GM21737 (cell line): Measurements from ENCODE around the gene SMPD4.
"Not testable (repeated sequence)": the region's sequence is repeated elsewhere in the genome, so short reads cannot be mapped to it uniquely, and the experiment has no call there.

ENCODE experiments used
- ATAC-seq: cut with Tn5 transposase; IDR thresholded peaks from one replicate; pipeline ENCODE4 v1.9.1; 2021; ENCODE audit warnings: mild to moderate bottlenecking, moderate library complexity; ENCODE audit not compliant: unreplicated experiment

Gene SMPD4

DNA sequence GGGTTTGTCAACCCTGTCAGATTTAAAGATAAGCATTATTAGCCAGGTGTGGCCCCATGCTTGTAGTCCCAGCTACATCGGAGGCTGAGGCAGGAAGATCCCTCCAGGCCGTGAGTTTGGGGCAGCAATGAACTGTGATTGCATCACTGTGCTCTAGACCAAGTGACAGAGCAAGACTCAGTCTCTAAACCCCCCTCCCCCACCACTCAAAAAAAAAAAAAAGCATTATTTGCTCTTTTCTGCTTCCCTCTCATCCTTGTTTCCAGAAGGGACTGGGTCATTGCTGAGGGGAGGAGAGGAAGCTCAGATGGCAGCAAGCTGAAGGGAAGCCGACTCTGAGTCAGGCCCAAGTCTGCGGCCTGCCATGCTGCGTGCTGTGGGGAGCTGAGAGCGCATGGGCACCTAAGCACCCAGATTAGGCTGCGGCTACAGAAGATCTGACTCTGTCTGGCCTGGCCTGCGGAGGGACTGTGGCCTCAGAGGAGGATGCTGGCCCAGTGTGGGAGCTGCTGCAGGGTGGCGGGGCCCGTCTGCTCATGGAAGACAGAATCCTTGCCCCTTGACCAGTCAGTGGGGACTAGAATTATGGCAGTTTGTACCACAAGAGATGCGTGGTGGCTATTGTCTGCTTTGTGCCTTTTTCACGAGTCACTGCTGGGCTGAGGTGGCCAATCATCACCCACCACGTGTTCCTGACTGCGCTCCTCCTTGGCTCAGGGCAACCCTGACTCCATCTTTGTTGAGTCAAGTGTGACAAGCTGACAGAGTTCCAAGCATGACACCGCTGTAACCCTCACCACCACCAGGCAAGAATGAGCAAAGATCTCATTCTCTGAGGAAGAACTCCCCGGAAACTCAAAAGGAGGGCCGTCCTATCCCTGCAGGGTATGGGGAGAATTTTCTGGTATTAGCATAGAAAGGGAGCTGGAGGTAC is 6.7 kb upstream of the SMPD4 start:
- ATAC-seq, result not testable (repeated sequence)

DNA sequence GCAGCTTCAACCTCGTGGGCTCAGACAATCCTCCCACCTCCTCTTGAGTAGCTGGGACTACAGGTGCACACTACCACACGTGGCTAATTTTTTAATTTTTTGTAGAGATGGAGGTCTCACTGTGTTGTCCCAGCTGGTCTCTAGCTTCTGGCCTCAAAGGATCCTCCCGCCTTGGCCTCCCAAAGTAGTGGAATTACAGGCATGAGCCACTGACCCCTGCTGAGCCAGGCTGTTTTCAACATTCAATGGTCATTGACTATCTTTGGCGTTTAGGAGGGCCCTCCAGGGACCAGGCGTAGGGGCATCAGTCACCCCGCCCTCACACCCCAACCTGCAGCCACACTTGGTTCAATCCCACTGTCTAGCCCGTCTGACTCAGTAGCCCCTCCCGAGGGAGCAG is 5.9 kb upstream of the SMPD4 start:
- ATAC-seq, result no peak

DNA sequence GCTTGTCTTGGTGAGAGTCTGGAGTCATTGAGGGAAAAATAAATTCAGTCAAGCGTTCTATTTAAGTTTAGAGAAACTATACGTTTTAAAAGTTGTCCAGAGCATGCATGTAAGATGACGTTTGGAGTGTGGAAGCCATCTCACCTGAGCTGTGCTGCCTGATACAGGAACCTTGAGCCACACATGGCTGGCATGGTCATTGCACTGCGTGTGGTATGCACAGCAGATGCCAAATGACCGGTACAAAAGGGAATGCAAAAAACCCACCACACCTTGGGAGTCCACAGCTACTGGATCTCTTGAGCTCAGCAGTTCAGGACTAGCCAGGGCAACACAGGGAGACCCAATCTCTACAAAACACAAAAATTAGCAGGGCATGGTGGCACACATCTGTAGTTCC is 5.0 kb upstream of the SMPD4 start:
- ATAC-seq, result no peak

DNA sequence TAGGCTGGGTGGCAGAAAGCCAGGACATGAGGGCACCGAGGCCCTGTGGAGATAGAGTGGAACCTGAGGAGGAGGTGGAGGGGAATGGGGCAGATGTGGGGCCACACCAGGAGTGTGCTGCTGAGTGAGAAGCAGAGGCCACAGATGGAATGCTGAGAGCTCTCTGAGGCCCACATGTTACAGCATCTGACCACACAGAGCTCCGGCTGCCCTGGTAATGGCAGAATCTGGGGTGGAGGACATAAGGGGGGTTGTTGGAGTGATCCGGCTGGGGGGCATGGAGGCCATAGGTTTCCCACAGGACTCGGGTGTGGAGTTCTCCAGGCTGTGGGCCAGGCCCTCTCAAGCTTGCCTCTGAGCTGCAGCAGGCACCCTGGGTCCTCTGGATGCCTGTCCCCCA is 4.5 kb upstream of the SMPD4 start:
- ATAC-seq, result no peak

DNA sequence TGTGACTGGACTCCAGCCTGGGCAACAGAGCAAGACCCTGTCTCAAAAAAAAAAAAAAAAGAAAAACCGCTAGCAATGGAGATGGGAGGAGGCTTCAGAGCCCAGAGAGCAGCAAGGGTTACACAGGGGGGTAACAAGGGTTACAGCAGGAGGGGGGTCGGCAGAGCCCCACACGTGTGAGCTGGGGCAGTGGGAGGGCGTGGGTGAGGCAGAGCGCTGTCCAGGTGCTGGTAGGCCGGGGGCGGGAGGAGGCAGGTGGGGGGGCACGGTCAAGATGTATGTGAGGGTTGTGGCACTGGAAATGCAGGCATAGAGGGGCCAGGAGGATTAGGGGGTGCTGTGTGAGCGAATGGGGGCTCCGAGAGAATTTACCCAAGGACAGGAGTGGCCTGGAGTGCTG is 4.0 kb upstream of the SMPD4 start:
- no peak for ATAC-seq

DNA sequence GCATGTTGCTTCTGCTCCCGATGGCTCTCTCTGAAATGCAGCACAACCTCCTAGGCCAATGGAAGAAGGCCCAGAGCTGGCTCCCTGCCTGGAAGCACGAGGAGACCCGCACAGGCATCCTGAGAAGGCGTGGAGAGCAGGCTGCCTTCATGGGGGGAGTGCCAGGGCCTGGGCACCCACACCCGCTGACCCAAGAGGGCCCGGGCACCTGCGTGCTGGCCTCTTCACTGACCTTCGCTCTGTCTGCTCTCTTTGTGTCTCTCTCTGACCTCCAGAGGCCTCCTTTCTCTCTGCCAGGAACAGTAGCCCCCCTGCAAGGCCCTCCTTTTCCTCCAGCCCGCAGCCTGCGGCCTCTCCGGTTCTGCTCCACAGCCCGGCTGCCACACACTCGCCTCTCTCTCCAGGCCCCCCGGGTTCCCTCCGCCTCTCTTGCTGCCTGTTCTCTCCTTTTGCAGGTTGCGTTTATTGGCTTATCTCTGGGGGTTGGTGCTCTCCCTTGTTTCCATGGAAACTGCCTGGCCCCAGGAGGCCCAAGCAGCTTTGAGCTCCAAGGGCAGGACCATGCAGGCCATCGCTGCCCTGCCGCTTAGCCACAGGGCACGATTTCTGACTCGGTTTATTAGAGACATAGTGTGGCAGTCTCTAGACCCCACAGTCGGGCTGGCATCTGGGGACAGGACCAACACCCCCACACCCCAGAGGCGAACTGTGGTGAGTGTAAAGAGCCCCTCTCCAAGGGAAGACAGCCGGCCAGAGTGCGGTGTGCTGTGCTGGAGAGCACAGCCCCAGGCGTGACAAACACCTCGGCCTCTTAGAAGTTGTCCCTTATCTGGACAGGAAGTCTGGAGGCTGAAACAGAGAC is 2.3 kb upstream of the SMPD4 start:
- ATAC-seq, result no peak

DNA sequence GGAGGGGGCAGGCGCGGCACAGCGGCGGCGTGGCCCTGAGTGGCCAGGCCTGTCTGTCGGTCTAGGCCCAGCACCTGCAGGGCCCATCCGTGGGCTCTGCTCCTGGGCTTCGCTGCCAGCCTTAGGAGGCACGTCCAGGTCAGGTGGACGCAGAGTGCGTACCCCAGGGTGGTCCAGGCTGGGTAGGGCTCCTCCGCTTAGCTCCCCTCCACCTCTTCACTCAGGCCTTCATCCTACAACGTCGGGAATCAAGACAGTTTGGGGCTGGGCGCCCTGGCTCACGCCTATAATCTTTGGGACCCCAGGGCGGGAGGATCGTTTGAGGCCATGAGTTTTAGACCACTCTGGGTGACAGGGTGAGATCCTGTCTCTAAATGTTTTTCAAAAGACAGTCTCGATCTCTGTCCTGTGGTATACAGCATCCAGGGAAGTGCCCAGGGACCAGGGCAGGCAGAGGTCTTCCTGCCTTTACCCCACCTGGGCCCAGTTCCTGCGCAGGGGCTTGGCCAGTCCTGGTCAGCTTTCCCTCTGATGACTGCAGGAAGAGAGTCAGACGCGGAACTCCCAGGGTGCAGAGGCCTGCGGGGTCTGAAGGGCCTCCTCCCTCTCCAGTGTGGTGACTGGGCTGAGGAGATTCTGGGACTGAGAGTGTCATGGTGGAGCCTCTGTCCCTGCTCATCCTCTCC is 1.6 kb upstream of the SMPD4 start:
- ATAC-seq, result peak; percentile 13

DNA sequence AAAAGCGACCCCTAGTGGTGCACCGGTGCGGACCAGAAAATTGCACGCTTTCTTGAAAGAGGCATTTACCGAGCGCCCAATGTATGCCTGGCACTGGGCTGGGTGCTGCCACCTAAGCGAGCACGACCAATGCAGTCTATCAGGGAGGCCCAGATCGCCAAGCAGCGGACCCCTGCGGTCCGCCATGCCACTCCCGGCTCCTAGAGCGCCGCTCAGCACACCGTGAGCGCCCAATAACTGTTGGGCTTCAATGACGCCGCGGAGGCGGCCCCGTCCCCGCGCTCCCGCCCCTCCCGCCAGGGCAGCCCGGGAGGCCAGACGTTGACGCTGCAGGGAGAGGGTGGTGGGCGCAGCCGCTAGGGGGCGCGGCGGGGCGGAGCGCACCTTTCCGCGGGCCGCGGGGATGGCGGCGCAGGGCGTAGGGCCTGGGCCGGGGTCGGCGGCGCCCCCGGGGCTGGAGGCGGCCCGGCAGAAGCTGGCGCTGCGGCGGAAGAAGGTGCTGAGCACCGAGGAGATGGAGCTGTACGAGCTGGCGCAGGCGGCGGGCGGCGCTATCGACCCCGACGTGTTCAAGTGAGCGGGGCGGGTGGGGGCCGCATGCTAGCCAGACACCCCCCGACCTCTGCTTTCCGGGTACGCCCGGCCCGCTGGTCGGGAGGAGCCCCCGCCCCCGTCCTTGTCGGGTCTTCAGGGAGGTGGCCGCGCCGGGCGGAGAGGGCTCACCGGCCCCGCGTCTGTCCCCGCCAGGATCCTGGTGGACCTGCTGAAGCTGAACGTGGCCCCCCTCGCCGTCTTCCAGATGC is 679 bp upstream of the SMPD4 start, which contains the start of gene MZT2B:
Gene MZT2B, plus strand, starts transcription at position 383 of the 803 bp plus-strand sequence. Its CDS starts 21 bp downstream, at position 404.
- peak; percentile 79 for ATAC-seq

DNA sequence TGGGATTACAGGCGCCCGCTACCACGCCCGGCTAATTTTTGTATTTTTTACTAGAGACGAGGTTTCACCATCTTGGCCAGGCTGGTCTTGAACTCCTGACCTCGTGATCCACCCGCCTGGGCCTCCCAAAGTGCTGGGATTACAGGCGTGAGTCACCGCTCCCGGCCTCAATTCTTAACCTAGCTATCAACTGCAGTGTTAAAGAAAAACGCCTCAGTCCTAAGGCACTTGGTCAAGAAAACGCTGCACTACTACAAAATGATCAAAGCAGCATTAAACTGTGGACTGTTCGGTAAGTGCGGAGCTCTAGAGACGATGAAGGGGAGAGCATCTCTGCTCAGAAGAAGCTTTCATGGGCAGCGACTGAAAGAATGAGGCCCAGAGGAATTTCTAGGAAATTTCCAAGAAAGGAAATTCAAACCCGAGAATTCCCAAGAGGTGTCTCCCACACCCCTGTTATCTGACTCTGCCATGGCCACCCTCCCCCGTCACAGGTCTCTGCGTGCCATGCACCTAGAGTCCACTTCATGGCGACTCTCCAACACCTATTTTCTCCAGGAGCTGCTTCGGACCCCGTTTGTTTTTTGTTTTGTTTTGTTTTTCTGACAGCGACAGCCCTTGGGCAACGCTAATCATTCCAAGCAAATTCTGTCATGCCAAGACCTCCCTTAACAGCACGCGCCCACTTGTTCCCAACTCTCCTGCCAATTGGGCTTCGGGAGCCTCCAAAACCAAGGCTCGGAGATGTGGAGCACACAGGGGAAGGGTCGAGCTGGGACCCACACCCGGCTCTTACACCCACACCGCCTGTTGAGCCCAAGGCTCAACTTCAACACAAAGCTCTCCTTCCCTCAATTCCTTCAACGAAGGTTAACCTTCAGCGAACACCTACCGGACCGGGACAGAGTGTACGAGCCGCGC is 738 bp downstream of the SMPD4 start:
- not testable (repeated sequence) for ATAC-seq

DNA sequence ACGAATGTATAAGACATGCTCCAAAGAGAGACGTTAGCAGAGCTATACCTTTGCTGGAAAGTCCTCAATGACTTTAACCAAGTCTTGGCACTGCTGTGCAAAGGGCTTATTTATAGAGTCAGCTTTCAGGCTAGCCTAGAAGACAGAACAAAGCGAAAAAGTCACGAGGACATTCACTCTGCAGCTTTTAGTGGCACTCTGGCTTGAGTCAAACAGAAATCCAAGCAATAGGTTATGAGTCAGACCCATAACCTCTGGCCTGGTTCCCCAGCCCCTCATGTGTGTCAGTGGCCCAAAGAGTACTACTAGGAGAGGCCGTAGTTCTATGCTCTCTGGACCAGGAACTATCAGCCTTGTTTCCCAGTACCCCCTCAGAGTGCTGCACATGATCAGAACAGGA is 6.5 kb downstream of the SMPD4 start:
- ATAC-seq, result not testable (repeated sequence)

DNA sequence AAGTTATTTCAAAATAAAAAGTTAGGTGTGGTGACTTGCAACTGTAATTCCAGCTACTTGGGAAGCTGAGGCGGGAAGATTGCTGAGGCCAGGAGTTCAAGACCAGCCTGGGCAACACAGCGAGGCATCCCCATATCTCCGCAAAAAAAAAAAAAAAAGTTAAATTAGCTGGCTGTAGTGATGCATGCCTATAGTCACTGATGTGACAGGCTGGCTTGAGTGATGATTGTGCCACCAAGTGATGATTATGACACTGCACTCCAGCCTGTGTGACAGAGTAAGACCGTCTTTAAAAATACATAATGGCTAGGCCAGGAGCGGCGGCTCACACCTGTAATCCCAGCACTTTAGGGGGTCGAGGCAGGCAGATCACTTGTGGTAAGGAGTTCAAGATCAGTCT is 11.5 kb downstream of the SMPD4 start:
- no peak for ATAC-seq

DNA sequence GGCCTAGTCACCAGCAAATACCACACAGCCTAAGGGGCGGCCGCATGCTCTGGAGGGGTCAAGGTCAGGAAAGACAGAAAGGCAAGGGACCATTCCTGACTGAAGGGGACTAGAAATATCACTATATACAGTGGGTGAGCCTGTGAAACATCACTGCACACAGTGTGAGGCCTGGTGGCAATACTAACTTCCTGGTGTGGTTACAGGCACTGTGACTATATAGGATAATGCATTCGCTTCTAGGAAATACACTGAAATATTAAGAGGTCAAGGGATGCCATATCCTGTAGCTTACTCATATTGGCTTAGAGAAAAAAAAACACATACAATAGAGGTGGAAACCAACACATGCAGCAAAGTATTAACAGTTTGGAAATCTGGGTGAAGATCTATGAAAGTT is 12.2 kb downstream of the SMPD4 start:
- not testable (repeated sequence) for ATAC-seq

DNA sequence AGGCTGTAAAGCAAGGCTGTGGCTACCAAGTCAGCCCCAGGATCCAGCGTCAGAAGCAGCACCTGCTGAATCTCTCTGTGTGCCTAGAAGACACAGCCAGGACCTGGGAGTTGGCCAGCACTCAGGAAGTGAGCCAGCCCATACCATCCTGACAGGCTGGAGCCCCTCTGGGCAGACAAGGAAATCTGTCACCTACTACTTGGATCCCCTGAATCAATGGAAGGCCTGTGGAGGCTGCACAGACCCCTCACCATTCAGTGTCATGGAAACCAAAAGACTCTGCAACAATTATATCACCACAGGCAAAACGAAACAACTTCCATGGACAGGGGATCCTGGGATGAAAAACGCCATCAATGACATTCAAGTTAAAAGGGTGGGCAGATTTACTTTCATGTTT is 14.8 kb downstream of the SMPD4 start:
- ATAC-seq, result not testable (repeated sequence)

DNA sequence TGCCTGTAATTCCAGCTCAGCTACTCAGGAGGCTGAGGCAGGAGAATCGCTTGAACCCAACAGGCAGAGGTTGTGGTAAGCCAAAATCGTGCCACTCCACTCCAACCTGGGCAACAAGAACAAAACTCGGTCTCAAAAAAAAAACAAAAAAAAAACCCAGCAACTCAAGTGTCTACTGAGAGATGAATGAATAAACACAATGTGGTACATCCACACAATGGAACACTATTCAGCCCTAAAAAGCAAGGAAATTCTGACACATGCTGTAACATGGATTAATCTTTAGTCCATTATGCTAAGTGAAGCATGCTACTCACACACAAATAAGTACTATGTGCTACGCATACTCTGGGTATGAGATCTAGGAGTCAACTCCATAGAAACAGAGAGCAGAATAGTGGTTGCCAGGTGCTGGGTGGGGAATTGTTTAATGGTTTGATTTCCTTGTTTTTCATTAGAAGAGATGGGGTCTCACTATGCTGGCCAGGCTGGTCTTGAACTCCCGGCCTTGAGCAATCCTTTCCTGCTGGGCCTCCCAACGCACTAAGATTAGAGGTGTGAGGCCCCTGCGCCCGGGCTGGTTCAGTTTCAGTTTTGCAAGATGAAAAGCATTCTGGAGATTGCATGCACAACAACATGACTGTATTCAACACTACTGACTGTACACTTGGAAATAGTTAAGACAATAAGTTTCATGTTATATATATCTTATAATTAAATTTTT is 15.9 kb downstream of the SMPD4 start:
- no peak for ATAC-seq

DNA sequence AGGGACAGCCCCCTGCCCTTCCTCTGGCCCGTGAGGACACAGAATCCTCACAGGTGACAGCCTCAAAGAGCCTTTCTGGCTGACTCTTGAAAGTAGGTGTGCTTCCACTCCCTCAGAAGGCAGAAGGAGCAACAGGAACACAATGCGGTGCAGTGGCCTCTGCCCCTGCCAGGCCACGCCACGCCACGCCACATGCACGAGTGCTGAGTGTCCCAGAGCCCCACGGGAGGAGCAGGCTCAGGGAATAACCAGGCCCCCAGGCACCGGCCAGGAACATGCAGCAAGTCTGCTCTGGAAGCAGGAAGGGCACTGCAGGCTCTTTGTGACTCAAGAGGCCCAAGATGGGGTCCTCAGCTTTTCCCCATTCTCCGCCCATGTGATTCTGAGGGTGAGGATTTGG is 18.4 kb downstream of the SMPD4 start:
- no peak for ATAC-seq

DNA sequence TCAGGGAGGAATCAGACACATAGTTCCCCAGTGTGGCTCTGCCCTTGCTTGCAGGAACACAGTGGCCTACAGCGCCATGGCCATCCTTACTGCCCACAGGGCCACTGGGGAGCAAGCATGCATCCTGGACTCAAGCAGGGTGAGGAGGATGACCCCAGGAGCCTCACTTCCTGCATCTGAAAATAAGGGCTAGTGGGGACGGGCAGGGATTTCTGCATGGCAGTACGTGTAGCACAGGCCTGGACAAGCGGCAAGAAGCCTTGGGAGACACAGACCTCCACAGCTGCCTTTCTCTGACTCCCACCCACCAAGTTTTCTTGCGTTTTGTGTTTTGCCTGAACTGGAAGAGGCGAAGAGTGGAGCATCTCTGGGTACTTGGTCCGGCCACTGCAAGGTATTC is 18.9 kb downstream of the SMPD4 start:
- ATAC-seq, result not testable (repeated sequence)

DNA sequence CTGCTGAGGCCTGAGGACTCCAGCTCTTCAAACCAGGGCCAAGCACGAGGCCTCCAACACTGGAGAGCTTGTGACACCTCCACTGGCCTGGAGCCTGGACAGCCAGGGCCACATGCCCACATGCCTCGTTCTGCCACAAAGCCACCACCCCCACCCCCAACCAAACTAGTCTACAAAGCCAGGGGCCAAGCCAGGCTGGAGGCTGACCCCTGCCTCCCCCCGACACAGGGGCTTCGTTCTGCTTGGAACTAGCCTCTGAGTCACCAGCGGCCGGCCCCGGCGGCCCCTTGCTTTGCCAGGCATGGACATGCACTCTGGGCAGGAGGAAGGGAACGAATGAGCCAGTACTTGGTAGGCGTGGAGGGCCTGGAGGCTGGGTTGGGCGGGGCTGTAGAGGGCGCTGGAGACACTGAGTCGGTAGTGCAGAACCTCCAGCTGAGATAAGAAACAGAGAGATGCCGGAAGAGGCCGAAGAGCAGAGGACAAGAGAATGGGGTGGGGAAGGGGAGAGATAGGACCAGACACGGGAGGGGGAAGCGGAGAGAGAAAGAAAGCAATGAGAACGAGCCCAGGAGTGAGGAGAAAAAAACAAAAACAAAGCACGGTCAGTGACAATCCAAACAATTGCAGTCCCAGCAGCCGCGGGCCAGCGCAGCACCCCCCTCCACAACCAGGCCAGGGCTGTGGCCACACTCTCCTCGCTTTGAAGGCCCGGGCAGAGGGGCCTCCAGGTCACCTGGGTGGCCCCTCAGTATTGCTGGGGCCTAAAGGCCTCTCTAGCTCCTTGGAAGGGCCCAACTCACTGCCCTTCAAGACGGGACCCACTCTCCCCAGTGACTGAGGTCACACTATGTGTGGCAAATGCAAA is 20.3 kb downstream of the SMPD4 start:
- ATAC-seq, result not testable (repeated sequence)

DNA sequence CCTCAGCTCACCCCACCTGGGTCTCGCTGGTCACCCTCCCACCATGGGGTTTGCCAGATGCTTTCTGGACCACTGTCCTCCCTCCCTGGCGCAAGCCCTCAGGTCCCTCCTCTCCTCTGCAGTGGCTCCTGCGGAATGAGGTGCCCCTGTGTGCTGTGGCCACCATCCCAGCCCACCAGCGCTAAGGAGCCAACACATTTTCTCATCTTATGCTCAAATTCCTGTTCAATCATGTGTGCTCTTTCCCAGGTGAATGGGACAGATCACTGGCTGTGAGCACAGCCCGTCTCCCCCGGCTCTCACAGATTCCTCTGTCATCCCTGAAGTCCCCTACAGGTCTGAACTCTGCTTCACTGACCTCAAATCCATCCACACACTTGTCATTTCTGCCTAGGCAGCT is 21.3 kb downstream of the SMPD4 start:
- no peak for ATAC-seq
